GM10266 (cell line): Measurements from ENCODE around the gene TMSB15C.

Source experiments
- DNase-seq: peaks from one replicate; pipeline ENCODE4 v3.0.0; 2012; ENCODE audit errors: extremely low spot score
- CTCF ChIP-seq: IDR thresholded peaks from 2 replicates; pipeline ENCODE4 v1.5.1; 2012; ENCODE audit warnings: mild to moderate bottlenecking, low read depth; ENCODE audit not compliant: control insufficient read depth, insufficient read depth; ENCODE audit errors: missing control alignments

TMSB15C gene

DNA sequence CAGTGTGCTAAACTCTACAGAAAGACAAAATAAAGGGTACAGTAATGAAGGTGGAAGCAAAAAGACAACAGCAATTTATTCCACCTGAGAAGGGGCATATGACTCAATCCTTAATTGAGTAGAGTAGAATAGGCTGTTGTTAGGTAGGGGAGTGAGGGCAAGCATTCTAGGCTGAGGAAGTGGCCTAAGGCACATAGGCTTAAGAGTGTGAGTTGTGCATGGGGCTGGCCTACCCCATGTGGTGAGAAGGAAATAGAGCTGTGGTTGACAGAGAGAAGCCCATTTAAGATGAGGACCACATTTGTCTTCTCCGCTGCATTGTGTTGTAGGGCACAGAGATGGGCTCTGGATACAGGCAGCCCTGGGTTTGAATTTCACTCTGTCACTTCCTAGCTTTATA is 32.9 kb upstream of the TMSB15C start:
- DNase-seq: no peak
- TF ChIP-seq CTCF: no peak

DNA sequence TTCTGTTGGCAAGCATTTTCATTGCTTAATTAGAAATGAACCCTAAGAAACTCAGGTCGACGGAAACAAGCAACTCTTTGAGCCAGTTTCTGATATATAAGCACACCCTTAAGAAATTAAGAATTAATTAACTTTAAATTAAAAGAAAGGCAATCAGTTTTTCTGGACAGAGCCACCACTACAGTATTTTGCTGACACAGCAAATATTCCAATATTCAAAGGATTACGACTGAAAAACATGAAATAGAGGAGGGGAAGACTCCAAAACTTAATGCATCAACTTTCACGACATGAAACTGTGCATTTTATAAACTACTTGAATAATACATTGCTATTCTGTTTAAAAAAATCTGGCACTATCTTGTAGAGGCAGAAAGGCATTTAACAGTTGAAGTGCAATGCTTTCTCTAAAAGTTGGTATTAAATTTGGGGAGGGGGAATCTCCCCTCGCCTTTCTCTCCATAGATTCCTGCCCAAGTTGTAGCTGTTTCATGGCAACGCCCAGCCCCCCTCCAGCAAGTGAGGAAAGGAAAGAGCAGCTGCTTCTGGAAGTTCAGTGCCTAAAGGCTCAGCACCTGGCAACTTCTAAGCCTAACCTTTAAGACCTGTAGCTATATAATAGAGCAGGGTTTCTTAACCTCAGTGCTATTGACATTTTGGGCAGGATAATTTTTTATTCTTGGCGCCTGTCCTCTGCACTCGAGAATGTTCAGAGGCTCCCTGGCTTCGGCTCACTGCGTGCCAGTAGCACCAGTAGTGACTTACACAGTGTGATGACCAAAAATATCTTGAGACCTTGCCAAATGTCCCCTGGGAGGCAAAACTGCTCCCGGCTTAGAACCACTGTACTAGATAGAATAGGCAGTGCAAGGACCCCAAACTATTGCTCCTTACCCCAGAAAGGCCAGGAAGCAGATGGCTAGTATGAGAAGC is 29.6 kb upstream of the TMSB15C start:
- DNase-seq: no peak
- no peak for TF ChIP-seq CTCF

DNA sequence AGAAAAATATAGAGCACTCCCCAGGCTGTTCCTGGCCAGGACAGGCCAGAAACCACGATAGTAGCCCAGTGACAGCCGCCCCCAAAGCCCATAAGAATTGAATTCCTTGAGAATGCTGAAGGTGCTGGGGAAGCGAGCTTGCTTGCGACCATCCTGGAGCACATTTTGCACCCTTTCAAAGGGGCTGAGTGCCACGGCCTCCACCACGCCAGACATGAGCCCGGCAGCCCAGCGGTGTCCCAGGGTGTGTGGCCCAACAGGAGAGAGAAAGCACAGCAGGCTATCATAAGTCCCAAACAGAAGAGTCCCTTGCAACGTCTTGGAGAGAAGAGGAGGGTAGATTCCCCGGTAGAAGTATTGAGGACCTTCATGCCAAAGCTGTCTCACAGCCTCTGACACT is 28.6 kb upstream of the TMSB15C start:
- no peak for DNase-seq
- TF ChIP-seq CTCF: no peak

DNA sequence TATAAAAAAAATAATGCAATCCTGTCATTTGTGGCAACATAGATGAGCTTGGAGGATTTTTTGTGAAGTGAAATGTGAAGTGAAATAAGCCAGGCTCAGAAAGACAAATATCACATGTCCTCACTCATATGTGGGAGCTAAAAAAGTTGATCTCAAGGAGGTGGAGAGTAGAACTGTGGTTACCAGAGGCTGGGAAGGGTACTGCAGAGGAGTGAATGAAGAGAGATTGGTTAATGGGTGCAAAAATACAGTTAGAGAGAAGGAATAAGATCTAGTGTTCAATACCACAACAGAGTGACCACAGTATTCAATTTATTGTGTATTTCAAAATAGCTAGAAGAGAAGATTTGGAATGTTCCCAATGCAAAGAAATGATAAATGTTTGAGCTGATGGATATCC is 22.9 kb upstream of the TMSB15C start:
- no peak for TF ChIP-seq CTCF
- DNase-seq: no peak

- DNase-seq: peak; percentile 21
- TF ChIP-seq CTCF: peak; percentile 52
Observed at GRCh38 chrX:104098151-104098808, 22.2 kb upstream of the TMSB15C start.

- TF ChIP-seq CTCF: no peak
- no peak for DNase-seq
Observed at GRCh38 chrX:104085919-104086318, 9.9 kb upstream of the TMSB15C start.

- no peak for DNase-seq
- TF ChIP-seq CTCF: no peak
Observed at GRCh38 chrX:104085477-104085876, 9.4 kb upstream of the TMSB15C start.
